COLO668 (cell line): ENCODE data around the gene CHN1.

ENCODE experiments used
- DNase-seq: peaks from one replicate; lab custom pipeline; 2025; ENCODE audit not compliant: unreplicated experiment; lab: John Stamatoyannopoulos, UW

Gene CHN1

GRCh38 chr2:175011505-175011904 is 6.3 kb upstream of the CHN1 start:
- DNase-seq, result no peak

GRCh38 chr2:175010848-175011254 is 5.7 kb upstream of the CHN1 start:
- peak; percentile 45 for DNase-seq

GRCh38 chr2:175009917-175010621 is 4.9 kb upstream of the CHN1 start:
- no peak for DNase-seq

- DNase-seq, result no peak
These were observed 3.8 kb upstream of the CHN1 start for GRCh38 chr2:175008801-175009495.

GRCh38 chr2:175008009-175008408 is 2.8 kb upstream of the CHN1 start:
- no peak for DNase-seq

GRCh38 chr2:175007510-175007909 is 2.3 kb upstream of the CHN1 start:
- no peak for DNase-seq

GRCh38 chr2:175006281-175006680 is 1.1 kb upstream of the CHN1 start:
- DNase-seq, result no peak

- DNase-seq, result no peak
These were observed 618 bp upstream of the CHN1 start for GRCh38 chr2:175005733-175006264.

GRCh38 chr2:175004730-175004979 is 526 bp downstream of the CHN1 start:
- DNase-seq, result peak; percentile 70

GRCh38 chr2:175003875-175004729 is 1.1 kb downstream of the CHN1 start:
- peak; percentile 66 for DNase-seq

GRCh38 chr2:175002547-175003274 is 2.5 kb downstream of the CHN1 start:
- DNase-seq, result no peak

GRCh38 chr2:175001566-175001965 is 3.6 kb downstream of the CHN1 start:
- DNase-seq, result no peak

- no peak for DNase-seq
These were observed 8.1 kb downstream of the CHN1 start for GRCh38 chr2:174997110-174997509.

GRCh38 chr2:174996622-174997021 is 8.6 kb downstream of the CHN1 start:
- DNase-seq, result no peak

GRCh38 chr2:174994381-174994780 is 10.8 kb downstream of the CHN1 start:
- no peak for DNase-seq

- no peak for DNase-seq
These were observed 12.3 kb downstream of the CHN1 start for GRCh38 chr2:174992886-174993285.

GRCh38 chr2:174985614-174986013 is 19.6 kb downstream of the CHN1 start:
- DNase-seq, result no peak

- DNase-seq, result no peak
These were observed 20.6 kb downstream of the CHN1 start for GRCh38 chr2:174984561-174984960.

GRCh38 chr2:174981331-174981730 is 23.9 kb downstream of the CHN1 start:
- DNase-seq, result no peak

- no peak for DNase-seq
These were observed 25.2 kb downstream of the CHN1 start for GRCh38 chr2:174979996-174980395.

- no peak for DNase-seq
These were observed 27.8 kb downstream of the CHN1 start for GRCh38 chr2:174977364-174977763.
